ENCODE measurements around the gene CTLA4.

GRCh38 chr2:203840655-203841205 is 26.8 kb upstream of the CTLA4 start:
- TF ChIP-seq, protein P1, sequence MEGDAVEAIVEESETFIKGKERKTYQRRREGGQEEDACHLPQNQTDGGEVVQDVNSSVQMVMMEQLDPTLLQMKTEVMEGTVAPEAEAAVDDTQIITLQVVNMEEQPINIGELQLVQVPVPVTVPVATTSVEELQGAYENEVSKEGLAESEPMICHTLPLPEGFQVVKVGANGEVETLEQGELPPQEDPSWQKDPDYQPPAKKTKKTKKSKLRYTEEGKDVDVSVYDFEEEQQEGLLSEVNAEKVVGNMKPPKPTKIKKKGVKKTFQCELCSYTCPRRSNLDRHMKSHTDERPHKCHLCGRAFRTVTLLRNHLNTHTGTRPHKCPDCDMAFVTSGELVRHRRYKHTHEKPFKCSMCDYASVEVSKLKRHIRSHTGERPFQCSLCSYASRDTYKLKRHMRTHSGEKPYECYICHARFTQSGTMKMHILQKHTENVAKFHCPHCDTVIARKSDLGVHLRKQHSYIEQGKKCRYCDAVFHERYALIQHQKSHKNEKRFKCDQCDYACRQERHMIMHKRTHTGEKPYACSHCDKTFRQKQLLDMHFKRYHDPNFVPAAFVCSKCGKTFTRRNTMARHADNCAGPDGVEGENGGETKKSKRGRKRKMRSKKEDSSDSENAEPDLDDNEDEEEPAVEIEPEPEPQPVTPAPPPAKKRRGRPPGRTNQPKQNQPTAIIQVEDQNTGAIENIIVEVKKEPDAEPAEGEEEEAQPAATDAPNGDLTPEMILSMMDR (IDR thresholded peaks at IDR 0.05), result no peak
- no peak for TF ChIP-seq ZFX (IDR thresholded peaks at IDR 0.05; ENCODE audit: borderline replicate concordance)
